Inflammatory macrophage treated with lipopolysaccharide for 1 hour (primary cell): ENCODE measurements around the gene SERPINI2.
A peak's percentile ranks its signal among the peaks of the same experiment; 100 is the strongest.

Experiments used
- DNase-seq, 2 donors: peaks; one replicate each; pipeline ENCODE4 v3.0.0-alpha.2; 2020 to 2022

Gene SERPINI2, protein sequence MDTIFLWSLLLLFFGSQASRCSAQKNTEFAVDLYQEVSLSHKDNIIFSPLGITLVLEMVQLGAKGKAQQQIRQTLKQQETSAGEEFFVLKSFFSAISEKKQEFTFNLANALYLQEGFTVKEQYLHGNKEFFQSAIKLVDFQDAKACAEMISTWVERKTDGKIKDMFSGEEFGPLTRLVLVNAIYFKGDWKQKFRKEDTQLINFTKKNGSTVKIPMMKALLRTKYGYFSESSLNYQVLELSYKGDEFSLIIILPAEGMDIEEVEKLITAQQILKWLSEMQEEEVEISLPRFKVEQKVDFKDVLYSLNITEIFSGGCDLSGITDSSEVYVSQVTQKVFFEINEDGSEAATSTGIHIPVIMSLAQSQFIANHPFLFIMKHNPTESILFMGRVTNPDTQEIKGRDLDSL

DNA sequence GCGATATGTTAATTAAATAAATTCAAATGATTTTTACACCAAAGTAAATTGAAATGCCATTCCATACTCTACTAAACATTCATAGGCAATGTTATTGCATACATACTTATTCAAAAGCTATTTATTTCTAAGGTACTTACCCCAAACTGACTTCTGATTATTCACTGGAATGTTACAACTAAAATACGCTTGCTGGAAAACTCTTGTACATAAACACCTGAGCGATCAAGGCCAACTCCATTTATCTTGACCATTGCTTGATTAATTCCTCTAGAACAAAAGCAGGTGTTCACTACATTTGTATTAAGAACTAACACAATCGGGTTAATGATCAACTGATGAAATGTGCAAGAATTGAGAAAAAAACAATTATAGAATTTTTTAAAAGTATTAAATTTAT, at the start of gene SERPINI2:
TSS of gene SERPINI2 (minus strand) at position 180 of the 400 bp plus-strand sequence. CDS start 2,208 bp downstream, outside the sequence.
- no peak for DNase-seq

DNA sequence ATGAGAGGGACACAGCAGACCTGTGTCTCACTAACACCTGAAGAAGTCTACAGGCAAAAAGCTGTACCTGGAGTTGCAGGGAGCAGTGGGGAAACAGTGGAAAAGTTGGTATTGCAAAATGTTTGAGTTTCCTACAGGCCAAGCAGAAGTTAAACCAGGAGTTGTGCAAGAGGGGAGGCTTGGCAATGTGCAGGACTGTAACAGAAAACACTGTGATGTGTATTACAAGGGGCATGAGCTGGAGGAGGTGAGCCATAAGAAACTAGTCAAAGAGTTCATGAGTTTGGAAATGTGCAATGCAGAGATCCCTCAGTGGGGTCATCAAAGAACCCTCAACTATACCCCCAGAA, 47.1 kb upstream of the SERPINI2 start:
- DNase-seq: peak; percentile 88 to 92

DNA sequence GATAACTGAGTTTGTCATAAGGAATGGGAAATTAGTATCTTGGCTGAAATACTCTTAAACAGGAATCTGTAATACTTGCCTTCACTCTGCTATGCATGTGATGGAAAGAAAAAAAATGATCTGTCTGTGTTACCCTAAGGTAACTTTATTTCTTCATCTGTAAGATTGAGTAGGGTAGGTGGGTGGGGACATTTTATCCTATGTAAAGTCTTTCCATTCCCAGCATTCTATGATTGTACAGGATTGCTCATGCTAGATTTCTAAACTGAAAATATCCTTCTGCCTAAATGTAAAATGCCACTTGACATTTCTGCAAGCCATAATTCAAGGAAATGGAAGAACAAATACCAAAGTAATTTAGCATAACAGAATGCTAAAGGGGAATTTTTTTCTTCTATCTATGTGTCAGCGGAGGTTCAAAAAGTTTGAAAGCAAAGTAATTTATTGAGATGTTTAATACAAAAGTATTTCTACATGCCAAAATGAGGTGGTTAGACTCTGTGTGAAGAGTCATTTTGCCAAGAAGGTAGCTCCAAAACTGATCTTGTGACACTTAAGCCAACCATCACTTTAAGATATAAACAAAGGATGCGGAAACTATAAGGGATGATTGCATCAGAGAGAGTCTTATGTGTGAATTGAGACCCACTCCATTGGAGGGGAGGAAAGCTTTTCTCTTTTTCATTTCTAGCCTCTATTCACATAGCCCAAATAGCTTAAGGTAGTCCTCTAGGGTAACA, 46.6 kb upstream of the SERPINI2 start:
- DNase-seq: peak; percentile 44 to 83

DNA sequence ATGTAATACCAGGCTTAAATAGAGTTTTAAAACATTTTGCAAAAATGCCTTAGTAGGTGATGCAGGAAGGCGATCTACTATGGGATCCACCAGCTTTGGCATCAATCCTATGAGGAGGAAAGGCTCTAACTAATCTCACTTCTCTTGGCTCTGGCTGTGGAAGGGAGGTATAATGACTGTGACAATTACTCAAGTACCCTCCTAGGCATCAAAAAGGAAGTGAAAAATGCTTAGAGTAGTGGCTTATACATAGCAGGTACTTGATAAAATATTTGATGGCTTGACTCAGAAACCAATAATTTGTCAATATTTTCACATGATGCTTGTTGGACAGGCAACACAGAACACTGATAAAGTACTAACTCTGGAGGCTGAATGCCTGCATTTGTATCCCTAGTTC, 34.1 kb upstream of the SERPINI2 start:
- no peak for DNase-seq

DNA sequence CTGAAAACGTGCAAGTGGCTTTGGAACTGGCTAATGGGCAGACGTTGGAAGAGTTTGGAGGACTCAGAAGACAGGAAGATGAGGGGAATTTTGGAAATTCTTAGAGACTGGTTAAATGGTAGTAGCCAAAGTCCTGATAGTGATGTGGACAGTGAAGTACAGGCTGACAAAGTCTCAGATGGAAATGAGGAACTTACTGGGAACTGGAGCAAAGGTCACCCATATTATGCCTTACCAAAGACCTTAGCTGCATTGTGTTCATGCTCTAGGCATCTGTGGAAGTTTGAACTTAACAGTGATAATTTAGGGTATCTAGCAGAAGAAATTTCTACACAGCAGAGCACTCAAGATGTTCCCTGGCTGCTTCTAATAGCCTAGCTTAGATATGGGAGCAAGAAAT, 28.6 kb upstream of the SERPINI2 start:
- DNase-seq: peak; percentile 38 to 41

DNA sequence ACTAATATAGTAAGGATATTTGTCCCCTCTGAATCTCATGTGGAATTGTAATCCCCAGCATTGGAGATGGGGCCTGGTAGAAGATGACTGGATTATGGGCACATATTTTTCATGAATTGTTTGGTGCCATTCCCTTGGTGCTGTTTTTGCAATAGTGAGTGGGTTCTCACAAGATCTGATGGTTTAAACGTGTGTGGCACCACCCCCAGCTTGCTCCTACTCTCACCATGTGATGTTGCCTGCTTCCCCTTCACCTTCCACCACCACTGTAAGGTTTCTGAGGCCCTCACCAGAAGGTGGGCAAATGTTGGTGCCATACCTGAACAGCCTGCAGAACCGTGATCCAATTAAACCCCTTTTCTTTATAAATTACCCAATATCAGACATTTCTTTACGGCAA, 28.1 kb upstream of the SERPINI2 start:
- peak in 1 of 2 donors; percentile 29 for DNase-seq

DNA sequence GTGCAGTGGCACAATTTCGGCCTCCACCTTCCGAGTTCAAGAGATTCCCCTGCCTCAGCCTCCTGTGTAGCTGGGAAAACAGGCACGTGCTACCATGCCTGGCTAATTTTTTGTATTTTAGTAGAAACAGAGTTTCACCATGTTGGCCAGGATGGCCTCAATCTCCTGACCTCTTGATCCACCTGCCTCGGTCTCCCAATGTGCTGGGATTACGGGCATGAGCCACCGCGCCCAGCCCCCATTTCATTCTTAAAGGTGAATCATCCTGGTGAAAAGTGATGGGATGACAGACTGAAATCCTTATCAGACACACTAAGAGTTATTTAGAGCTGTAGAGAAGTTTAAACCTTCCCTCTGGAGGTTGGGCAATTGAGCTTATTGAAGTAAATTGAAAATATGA, 24.1 kb upstream of the SERPINI2 start:
- DNase-seq: no peak

DNA sequence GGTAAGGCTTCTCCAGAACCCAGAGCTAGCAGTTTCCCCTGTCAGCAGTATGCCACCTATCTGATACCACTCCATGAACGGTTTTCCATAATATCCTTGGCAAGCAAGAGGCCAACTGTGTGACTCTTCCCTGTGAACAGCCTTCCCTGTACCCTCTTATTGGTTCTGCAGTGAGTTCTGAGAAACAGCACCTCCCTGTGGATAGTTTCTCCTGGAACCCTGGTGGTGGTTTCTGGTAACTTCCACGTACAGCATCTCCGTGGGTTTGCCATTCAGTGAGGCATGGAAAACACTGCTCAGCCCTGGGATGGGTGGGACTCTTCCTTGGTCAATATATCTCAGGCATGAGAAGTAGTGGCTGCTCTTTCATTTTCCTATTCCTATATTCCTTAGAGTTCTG, 19.4 kb upstream of the SERPINI2 start:
- peak in 1 of 2 donors; percentile 29 for DNase-seq

DNA sequence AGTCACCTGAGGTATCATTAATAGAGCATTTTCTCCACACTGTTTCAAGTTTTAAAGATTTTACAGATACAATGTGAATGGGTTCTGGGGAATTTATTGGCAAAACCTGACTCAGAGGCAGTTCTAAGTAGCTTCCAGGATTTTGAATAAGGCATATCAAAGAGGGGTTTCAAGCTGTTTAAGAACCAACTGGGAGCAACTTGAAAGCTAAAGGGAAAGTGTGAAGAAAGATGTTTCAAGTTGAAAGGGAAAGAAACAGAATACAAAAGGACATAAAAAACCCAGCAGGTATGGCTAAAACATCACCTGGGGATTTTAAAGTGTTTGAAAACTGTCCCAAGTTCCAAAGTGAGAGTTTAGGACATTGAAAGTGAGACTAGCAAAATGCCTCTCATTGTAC, 17.8 kb upstream of the SERPINI2 start:
- DNase-seq: no peak

DNA sequence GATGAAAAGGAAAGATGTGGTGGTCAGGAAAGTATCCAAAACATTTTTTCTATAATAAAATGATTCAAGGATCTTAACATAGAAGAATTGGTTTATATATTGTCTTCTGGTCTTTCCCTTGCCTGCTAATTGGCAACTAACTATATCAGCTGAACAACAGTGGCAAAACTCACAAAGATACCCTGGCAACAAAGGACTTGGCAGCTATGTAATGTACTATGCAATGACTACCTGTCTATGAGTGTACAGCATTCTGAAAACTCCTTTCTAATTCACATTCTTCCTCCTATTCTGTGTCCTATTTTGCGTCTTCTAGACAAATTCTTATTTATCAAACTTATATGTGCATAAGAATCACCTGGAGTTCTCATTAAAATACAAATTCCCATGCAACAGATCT, 15.7 kb upstream of the SERPINI2 start:
- DNase-seq: no peak

DNA sequence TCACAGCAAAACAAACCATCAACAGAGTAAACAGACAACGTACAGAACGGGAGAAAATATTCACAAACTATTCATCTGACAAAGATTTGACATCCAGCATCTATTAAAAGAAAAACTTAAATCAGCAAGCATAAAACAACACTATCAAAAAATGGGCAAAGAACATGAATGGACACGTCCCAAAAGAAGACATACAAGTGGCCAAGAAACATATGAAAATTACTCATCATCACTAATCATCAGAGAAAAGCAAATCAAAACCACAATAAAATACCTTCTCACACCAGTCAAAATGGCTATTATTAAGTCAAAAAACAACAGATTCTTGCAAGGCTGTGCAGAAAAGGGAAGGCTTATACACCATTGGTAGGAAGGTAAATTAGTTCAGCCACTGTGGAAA, 13.7 kb upstream of the SERPINI2 start:
- DNase-seq: no peak

DNA sequence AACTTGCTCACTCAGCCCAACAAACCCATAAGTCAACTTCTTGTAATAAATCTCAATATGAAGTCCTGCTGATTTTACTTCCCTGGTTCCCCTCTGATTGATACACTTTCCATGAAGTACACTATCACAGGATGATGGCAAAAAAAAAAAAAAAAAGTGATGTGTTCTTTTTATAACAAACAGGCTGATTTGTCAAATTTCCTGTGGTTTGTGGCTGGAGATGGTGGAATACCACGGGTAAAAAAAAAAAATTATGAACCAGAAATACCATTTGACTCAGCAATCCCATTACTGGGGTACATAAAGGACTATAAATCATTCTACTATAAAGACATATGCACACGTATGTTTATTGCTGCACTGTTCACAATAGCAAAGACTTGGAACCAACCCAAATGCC, 10.7 kb upstream of the SERPINI2 start:
- DNase-seq: no peak

DNA sequence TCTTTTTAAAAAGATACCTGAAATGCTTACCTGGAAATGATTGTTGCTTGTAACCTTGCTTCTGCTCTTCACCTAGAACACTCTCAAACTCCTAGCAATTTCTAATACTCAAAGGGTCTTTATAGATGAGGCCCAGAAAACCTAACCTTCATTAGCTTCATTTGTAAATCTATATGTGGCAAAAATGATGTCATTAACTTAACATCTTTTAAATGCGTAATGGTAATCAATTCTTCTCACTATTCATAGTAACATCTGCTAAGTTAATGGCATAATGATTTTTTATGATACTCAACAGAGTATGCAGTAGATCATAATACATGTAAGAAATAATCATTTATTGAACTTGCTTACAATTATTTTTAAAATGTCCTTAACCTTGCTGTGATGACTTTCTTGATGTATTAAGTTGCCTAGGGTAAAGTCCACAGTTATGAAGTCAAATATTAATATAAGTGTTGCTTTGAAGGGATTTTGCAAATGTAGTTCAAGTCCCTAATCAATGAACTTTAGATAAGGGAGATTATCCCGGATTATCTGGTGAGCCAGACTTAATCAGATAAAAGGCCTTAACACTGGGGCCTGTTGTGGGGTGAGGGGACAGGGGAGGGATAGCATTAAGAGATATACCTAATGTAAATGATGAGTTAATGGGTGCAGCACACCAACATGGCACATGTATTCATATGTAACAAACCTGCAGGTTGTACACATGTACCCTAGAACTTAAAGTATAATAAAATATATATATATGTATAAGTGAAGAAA, 10.1 kb upstream of the SERPINI2 start:
- no peak for DNase-seq

DNA sequence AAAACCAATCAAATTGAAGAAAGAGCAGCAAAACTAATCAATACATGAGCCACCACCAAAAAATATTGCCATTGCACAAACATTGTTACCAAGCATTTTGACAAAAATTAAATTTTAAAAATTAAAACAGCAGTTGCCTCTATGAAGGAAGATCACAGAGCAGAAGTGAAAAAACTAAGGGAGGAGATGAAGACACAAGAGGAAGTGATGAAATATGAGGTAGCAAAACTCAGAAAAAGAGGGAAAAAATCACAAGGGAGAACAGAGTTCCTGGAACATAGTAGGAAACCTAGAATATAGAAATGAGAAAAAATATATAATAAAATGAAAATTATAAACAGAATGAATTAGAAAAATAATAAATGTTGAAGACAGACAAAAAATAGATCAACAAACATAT, 7.3 kb upstream of the SERPINI2 start:
- peak in 1 of 2 donors; percentile 32 for DNase-seq

DNA sequence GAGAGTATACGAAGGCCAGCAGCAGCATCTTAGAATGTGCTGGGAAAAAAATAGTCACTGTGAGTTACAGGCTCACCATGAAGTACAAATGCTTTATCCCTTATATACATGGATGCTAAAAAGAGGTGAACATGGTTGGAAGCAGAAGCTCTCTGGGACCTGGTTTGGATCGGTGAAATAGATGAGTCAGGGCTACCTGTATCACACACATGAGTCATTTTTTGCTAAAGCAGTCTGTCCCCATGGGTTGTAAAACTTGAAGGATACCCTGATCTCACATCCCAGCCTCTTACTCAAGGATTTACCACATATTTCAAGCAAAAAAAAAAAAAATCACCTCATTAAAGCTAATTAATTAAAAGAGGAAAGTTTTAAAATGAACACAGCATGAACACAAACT, 6.9 kb upstream of the SERPINI2 start:
- DNase-seq: no peak

DNA sequence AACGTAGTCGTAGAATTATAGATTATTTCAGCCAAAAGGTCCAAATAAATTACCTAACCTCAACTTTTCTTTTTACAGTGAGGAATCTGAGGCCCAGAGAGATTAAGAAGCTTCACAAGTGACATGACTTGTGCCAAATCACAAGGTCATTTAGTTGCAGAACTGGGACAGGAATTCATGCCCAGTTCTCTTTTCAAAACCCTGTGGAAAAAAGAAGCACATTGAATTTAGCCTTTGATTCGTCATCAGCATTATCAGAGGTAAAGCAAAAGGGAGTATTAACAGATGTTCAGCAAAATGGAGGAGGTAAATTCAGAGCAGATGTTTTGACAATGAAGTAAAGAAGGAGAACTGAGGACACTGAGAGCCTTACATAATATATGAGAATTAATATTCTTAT, 4.5 kb downstream of the SERPINI2 start:
- no peak for DNase-seq

DNA sequence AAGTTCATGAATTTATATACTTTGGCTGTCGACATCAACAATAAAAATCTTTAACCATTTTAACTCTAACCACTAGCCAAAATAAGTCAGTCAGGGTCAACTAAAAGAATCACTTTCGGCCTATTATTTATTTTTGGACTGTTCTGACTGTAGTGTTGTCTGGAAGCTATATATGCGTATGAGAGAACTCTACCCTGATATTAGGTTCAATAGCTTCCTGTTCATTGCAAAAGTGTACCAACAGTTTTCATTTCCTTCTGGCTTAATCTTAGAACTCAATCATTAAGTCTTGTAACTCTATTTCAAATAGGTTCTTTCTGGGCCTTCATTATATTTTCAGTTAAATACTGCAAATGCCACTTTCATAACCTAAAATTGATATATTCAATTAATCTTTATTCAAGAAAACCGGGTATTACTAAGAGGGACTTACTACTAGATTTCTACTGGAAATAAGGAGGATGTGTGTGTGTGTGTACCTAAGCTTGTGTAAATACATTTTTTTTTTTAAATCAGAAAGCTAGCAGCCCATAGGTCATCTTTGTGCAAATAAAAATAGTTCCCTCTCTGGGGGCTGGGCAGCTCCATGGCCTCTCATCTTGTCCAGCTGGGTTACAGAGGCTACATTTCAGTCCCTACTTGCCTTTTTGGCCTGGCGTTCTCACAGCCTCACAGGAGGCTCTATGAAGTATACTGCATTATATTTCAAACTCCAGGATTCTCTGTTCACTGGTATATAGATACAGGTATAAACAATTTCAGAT, 5.8 kb downstream of the SERPINI2 start:
- DNase-seq: no peak

DNA sequence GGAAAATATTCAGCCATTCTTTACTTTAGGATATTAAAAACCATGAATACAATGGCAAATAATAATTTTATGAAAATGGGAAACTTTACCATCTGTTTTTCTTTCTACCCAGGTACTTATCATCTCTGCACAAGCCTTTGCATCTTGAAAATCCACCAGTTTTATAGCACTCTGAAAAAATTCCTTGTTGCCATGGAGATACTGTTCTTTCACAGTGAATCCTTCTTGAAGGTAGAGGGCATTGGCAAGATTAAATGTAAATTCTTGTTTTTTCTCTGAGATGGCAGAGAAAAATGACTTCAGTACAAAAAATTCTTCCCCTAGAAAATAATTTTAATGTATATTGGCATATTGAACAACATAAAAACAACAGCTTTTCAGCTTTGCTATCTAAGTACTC, 6.9 kb downstream of the SERPINI2 start:
- DNase-seq: no peak

DNA sequence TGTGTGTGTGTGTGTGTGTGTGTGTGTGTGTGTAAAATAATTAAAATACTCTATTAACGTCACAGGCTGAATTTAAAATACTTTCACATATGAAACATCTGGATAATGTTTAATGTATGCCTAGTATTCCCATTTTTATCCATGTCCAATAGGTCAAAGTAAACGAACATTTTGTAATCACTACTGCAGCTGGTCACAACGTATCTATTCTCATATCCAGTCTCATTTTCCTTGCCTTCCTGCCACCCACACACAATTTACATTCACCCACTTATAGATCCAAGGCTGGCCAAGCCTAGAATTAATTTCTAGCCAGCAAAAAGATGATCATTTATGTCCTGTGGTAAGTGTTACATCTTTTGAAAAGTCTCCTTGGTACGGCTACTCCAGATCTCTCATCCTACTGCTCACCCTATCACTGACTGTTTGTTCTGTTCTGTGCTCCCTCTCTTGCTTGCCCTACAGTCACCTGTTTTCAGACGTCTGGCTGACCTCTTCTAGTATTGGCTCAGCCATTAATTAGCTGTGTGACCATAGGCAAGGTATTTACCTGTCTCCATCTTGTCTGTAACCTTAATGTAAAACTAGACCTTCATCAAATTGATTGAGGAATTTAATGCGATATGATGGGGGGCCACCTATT, 17.6 kb downstream of the SERPINI2 start:
- no peak for DNase-seq

DNA sequence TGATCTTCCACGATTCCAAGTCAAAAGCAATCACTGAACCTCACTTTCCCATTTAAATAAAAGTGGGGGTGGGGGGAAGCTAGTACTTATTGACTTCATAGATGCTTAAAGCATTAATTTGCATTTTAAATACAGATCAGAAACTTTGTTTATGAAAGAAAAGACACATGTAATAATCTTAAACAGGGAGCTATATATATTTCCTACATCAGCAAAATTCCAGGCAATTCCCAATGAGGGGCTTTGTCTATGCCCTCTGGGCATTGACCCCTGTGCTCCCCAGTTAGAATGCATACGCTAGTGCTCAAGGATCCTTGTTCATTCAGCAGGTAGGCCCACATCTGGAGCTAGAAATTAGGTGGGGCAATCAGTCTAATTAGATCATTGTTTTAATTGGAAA, 20.0 kb downstream of the SERPINI2 start:
- DNase-seq: no peak

DNA sequence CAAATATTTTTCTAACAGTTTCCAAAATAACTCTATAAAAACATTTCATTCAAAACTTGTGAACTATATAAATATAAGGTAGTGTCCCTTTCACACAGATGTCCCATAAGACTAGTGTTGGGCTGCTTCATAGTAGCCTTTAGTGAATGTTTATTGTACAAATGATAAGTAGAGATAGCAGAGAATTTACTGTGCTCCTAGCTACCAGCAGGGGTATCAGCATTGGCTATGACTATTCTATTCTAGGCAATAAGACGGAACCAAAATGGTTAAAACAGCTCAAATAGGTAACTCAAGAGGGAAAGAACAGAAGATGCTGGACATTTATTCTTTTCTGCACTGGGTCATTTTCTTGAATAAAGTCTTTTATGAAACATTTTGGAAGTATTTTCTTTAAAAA, 22.6 kb downstream of the SERPINI2 start:
- no peak for DNase-seq

DNA sequence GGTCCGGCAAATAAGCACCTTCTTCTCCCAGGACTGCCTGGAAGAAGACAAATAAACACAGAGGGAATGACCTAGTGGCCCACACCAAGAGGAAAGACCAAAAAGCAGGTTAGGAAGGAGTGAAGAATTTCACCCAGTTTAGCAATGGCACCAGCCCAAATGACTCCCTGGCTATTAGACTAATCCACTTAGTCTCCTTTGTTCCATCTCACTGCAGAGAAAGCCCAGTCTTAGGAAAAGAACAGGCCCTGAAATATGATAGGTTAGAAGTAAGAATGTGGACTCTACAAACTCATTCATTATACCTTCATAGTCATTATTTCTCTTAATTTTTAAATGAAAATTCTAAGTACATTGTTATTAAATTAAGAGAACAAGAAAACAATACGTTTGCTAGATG, 23.2 kb downstream of the SERPINI2 start:
- DNase-seq: no peak
